K562 (cell line): Measurements from ENCODE around the gene IRAG1. TPM values are rescaled to one million over a fixed set of nuclear protein-coding genes. Genes with fewer than 3 reads are reported as not detected.

Experiments
- ARID2 ChIP-seq: fragments of 450-650 bp; IDR thresholded peaks from 2 replicates; pipeline ENCODE4 v1.6.1; 2017; ENCODE audit warnings: antibody characterized with exemption, mild to moderate bottlenecking
- CBX5 ChIP-seq: IDR thresholded peaks from 2 replicates; pipeline ENCODE4 v1.6.1; 2014; ENCODE audit warnings: low read depth, borderline replicate concordance
- CCAR2 ChIP-seq: fragments of 200-400 bp; formaldehyde crosslinking; IDR thresholded peaks from 2 replicates; pipeline ENCODE4 v1.6.1; 2017; ENCODE audit warnings: mild to moderate bottlenecking, low read depth, low read length
- MCM2 ChIP-seq: fragments of 450-650 bp; IDR thresholded peaks from 2 replicates; pipeline ENCODE4 v1.6.1; 2017; ENCODE audit warnings: low read depth, mild to moderate bottlenecking
- MIER1 ChIP-seq: fragments of 450-650 bp; IDR thresholded peaks from 2 replicates; pipeline ENCODE4 v1.6.1; 2016; ENCODE audit warnings: antibody characterized with exemption, mild to moderate bottlenecking, low read depth
- NEUROD1 ChIP-seq: fragments of 150-350 bp; IDR thresholded peaks from 2 replicates; pipeline ENCODE4 v1.6.1; 2014; ENCODE audit warnings: borderline replicate concordance, low read length, low read depth; ENCODE audit not compliant: partially characterized antibody
- RHOXF2B ChIP-seq: fragments of 250-450 bp; sonication (Bioruptor Pico); conservative IDR thresholded peaks from 2 replicates; pipeline ENCODE4 v1.5.1; 2021
- RUNX1 ChIP-seq: sonication (generic); IDR thresholded peaks from 2 replicates; pipeline ENCODE4 v1.6.1; 2016; ENCODE audit warnings: antibody characterized with exemption, low read depth
- SMARCC2 ChIP-seq: fragments of 450-650 bp; IDR thresholded peaks from 2 replicates; pipeline ENCODE4 v1.6.1; 2017; ENCODE audit warnings: antibody characterized with exemption, moderate library complexity, mild to moderate bottlenecking, low read depth
- TAF15 ChIP-seq: fragments of 200-400 bp; formaldehyde crosslinking; IDR thresholded peaks from 2 replicates; pipeline ENCODE4 v1.6.1; 2017; ENCODE audit warnings: mild to moderate bottlenecking, low read depth, low read length, moderate library complexity
- ZBED1 ChIP-seq: IDR thresholded peaks from 2 replicates; pipeline ENCODE4 v1.6.1; 2014
- ZNF766 ChIP-seq: fragments of 200-800 bp; sonication (Bioruptor generic); conservative IDR thresholded peaks from 2 replicates; pipeline ENCODE4 v1.6.1; 2016; ENCODE audit warnings: missing genetic modification characterization, missing compliant biosample characterization
- polyA plus RNA-seq, 8 experiments: library from polyadenylated mRNA; depleted of rRNA in 4 of 8; stranded (reverse) in 5 of 8; unstranded in 3 of 8; fragments of >200 nt; fragmentation: Nextera tagmentation in 2 of 8; fragmentation: Illumina TruSeq in 1 of 8; extraction: Ambion mirVana in 2 of 8; extraction: Trizol in 1 of 8; gene quantifications; 2 replicates each; pipeline versions ENCODE4 v1.2.1 to v1.2.3, GENCODE V29; 2011 to 2014; ENCODE audit warnings: inconsistent platforms in 1 of 8, missing spikeins in 1 of 8
- total RNA-seq, 7 experiments: library from RNA; depleted of rRNA in 6 of 7; stranded (reverse); fragments of >200 nt in 6 of 7; fragmentation: Illumina TruSeq in 2 of 7; extraction: Trizol in 2 of 7; gene quantifications; 2 replicates each; pipeline versions ENCODE4 v1.2.1 to v1.2.3, GENCODE V29; 2011 to 2021; ENCODE audit warnings: low replicate concordance in 1 of 7
- TF ChIP-seq, protein P1 (sequence below), 2 experiments: IDR thresholded peaks; 2 replicates each; pipeline ENCODE4 v1.6.1; 2011; ENCODE audit warnings: borderline replicate concordance in 1 of 2, control low read depth in 1 of 2, low read depth in 1 of 2, low read length in 1 of 2, mild to moderate bottlenecking in 1 of 2, mixed read lengths in 1 of 2, moderate library complexity in 1 of 2; ENCODE audit not compliant: insufficient read depth in 1 of 2, insufficient read length in 1 of 2, poor library complexity in 1 of 2, severe bottlenecking in 1 of 2; ENCODE audit errors: extremely low read depth in 1 of 2
- TF ChIP-seq, protein P2 (sequence below): fragments of 250-450 bp; sonication (Bioruptor Pico); IDR thresholded peaks from 2 replicates; pipeline ENCODE4 v1.5.0; 2021
- TF ChIP-seq, protein P3 (sequence below): fragments of 250-450 bp; sonication (Bioruptor Pico); IDR thresholded peaks from 2 replicates; pipeline ENCODE4 v1.5.1; 2021; ENCODE audit warnings: mild to moderate bottlenecking
- TF ChIP-seq, protein P4 (sequence below): sonication (generic); formaldehyde crosslinking; IDR thresholded peaks from 2 replicates; pipeline ENCODE4 v1.5.0; 2020; ENCODE audit warnings: missing genetic modification reagents
- TF ChIP-seq, protein P5 (sequence below), 3 experiments: fragments of 200-800 bp in 1 of 3; fragments of 250-450 bp in 1 of 3; fragments of 450-650 bp in 1 of 3; sonication (Bioruptor Pico) in 1 of 3; sonication (Bioruptor generic) in 1 of 3; formaldehyde crosslinking in 1 of 3; IDR thresholded peaks; 2 replicates each; pipeline versions ENCODE4 v1.6.1 to v1.8.0; 2016 to 2022; ENCODE audit warnings: mild to moderate bottlenecking in 2 of 3, missing genetic modification characterization in 2 of 3, missing compliant biosample characterization in 1 of 3, moderate library complexity in 1 of 3

IRAG1 gene
- total and polyA plus RNA-seq, 9 of the 15 experiments (the other 6 are each of a cell fraction or from before 2014, with no cell fraction given) = 0.01 to 0.22 (median 0.09) TPM; not detected in 1

DNA sequence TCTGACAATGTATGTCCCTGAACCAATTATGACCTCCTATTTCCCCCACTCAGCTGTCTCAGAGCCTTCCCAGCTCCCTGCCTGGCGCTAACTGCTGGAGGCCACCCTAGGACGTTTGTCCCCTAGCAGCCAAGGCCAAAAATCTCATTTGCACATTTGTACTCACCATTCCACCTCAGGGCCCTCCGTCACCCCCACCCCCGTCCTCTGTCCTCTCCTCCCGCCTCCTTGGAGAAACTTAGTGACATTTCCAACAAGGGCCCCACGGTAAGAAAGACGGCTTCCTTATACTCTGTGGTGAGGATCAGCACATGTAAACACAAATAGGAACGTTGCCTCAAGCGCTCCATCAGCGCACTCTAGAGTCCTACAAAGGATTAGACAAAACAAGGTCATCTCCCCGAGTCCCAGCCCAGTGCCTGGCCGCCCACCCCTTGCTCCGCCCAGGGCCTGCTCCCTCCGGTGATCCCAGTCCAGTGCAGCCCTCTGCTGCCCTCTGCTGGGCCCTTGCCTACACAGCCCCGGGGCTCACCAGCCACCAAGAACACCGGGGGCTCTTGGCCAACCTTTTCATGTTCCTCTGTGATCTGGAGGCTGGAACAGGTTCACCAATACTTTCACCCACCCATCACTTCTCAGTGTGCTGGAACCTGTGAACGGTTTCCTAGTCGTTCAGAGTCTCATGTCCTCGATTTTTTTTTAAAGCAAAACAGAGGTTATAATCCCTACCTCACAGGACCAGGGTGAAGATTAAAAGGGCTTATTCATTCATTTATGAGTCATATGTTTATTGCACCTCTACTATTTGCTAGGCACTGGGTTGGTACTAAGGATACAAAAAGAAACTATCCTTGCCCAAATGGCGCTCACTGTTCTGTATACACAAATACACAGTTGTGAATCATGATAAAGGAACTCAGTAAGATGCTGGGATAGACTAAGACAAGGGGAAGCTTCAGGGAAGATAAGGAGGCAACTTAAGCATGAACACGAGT, 42.2 kb upstream of the IRAG1 start (continued):
- TF ChIP-seq, protein P1, sequence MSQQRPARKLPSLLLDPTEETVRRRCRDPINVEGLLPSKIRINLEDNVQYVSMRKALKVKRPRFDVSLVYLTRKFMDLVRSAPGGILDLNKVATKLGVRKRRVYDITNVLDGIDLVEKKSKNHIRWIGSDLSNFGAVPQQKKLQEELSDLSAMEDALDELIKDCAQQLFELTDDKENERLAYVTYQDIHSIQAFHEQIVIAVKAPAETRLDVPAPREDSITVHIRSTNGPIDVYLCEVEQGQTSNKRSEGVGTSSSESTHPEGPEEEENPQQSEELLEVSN (IDR thresholded peaks at IDR 0.05; ENCODE audit: borderline replicate concordance in 1 of 2, extremely low read depth in 1 of 2, insufficient read depth in 1 of 2, insufficient read length in 1 of 2, low read depth in 1 of 2, low read length in 1 of 2, poor library complexity in 1 of 2, severe bottlenecking in 1 of 2) = no peak
- TF ChIP-seq CBX5 (0 out of 2 replicates have a peak, but pooled peaks have one; percentile 25), ARID2 (peak; percentile 98), SMARCC2 (no peak), CCAR2 (no peak), RHOXF2B (CRISPR knock-in tag) (no peak), ZNF766 (no peak), MIER1 (no peak), MCM2 (no peak), RUNX1 (no peak), TAF15 (no peak), ZBED1 (no peak), NEUROD1 (peak; percentile 30)
- TF ChIP-seq, protein P2, sequence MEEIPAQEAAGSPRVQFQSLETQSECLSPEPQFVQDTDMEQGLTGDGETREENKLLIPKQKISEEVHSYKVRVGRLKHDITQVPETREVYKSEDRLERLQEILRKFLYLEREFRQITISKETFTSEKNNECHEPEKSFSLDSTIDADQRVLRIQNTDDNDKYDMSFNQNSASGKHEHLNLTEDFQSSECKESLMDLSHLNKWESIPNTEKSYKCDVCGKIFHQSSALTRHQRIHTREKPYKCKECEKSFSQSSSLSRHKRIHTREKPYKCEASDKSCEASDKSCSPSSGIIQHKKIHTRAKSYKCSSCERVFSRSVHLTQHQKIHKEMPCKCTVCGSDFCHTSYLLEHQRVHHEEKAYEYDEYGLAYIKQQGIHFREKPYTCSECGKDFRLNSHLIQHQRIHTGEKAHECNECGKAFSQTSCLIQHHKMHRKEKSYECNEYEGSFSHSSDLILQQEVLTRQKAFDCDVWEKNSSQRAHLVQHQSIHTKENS (CRISPR knock-in tag) = no peak
- TF ChIP-seq, protein P3, sequence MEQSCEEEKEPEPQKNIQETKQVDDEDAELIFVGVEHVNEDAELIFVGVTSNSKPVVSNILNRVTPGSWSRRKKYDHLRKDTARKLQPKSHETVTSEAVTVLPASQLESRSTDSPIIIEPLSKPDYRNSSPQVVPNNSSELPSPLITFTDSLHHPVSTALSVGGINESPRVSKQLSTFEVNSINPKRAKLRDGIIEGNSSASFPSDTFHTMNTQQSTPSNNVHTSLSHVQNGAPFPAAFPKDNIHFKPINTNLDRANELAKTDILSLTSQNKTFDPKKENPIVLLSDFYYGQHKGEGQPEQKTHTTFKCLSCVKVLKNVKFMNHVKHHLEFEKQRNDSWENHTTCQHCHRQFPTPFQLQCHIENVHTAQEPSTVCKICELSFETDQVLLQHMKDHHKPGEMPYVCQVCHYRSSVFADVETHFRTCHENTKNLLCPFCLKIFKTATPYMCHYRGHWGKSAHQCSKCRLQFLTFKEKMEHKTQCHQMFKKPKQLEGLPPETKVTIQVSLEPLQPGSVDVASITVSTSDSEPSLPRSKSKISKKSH (CRISPR knock-in tag) = no peak
- TF ChIP-seq, protein P4, sequence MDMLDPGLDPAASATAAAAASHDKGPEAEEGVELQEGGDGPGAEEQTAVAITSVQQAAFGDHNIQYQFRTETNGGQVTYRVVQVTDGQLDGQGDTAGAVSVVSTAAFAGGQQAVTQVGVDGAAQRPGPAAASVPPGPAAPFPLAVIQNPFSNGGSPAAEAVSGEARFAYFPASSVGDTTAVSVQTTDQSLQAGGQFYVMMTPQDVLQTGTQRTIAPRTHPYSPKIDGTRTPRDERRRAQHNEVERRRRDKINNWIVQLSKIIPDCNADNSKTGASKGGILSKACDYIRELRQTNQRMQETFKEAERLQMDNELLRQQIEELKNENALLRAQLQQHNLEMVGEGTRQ (CRISPR knock-in tag) = no peak
- TF ChIP-seq, protein P5, sequence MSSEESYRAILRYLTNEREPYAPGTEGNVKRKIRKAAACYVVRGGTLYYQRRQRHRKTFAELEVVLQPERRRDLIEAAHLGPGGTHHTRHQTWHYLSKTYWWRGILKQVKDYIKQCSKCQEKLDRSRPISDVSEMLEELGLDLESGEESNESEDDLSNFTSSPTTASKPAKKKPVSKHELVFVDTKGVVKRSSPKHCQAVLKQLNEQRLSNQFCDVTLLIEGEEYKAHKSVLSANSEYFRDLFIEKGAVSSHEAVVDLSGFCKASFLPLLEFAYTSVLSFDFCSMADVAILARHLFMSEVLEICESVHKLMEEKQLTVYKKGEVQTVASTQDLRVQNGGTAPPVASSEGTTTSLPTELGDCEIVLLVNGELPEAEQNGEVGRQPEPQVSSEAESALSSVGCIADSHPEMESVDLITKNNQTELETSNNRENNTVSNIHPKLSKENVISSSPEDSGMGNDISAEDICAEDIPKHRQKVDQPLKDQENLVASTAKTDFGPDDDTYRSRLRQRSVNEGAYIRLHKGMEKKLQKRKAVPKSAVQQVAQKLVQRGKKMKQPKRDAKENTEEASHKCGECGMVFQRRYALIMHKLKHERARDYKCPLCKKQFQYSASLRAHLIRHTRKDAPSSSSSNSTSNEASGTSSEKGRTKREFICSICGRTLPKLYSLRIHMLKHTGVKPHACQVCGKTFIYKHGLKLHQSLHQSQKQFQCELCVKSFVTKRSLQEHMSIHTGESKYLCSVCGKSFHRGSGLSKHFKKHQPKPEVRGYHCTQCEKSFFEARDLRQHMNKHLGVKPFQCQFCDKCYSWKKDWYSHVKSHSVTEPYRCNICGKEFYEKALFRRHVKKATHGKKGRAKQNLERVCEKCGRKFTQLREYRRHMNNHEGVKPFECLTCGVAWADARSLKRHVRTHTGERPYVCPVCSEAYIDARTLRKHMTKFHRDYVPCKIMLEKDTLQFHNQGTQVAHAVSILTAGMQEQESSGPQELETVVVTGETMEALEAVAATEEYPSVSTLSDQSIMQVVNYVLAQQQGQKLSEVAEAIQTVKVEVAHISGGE (CRISPR knock-in tag; IDR thresholded peaks at IDR 0.05) = no peak; a peak in 1 of 6 replicates
